Activated CD8-positive, alpha-beta memory T cell treated with anti-CD3 and anti-CD28 coated beads for 48 hours (primary cell): ENCODE results near the gene LFNG.

Source experiments
- DNase-seq, 3 experiments: peaks; one replicate each; pipeline ENCODE4 v3.0.0-alpha.2; 2020; ENCODE audit warnings: low read depth in 2 of 3, low spot score in 2 of 3

Gene LFNG

DNA sequence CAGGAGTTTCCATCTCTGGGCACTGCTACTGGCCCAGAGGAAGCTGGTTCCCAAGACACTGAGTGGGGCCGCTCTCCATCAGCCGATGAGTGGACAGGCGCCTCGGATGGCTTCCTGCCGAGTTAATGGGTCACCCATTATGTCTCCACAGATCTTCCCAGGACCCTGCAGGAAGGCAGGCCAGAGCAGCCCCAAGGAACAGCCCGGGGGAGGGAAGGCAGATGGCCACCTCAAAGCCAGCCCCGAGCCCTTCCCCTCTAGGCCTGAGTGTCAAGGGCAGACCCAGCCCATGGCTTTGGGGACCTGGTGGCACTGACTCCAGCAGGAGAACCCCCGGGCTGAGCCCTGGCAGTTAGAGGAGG is 3.4 kb upstream of the LFNG start:
- no peak for DNase-seq

DNA sequence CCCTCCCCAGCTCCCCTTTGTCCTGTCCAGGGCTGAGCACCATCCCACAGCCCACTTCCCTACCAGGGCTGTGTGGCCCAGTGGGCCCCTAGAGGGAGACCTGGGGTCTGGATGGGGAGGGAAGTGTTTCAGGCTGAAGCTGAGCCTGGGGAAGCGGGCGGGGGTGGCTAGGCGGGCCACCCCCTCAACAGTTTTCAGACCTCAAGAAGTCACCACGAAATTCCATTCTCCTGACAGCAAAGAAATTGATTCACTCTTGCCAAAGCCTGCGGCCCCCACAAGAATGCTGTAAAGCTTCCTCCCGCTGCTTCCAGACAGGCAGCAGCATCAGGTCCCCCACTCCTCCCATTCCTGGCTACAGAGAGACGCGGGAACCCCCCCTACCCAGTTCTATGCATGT is 2.5 kb upstream of the LFNG start:
- no peak for DNase-seq

DNA sequence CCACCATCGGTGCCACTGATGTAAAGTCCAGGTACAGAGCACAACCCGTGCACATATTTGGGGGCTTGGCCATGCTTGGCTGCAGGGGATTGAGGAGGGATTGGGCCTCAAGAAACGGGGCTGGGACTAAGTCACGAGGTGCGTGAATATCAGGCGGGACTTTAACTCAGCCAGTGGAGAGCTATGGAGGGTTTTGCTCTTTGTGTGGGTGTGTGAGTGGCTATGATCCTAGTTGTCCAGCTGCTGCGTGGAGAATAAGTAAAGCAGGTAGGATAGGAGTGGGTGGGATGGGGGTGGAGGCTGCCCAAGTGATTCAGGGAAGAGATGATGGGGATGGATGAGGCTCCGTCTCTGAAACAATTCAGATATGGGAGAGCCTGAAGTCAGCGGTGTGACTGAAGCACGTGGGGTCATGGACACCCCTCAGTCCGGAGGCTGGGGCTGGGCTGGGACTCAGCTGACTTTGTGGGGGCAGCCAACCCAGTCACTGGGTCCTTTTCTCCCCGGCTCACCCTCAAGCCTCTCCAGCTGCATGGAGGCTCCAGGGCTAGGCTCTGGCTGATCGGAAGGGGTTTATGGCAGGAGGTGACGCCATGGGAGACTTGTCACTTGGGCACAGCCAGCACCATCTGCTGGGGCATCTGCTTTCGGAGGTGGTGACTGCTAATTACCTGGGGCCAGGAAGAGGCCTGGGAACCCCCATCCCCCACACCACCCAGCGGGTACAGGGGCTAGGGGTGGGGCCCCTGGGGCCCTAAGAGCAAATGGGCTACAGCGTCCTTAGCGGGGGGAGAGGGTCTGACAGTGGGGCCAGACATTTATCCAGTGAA is 1.7 kb upstream of the LFNG start:
- no peak for DNase-seq

DNA sequence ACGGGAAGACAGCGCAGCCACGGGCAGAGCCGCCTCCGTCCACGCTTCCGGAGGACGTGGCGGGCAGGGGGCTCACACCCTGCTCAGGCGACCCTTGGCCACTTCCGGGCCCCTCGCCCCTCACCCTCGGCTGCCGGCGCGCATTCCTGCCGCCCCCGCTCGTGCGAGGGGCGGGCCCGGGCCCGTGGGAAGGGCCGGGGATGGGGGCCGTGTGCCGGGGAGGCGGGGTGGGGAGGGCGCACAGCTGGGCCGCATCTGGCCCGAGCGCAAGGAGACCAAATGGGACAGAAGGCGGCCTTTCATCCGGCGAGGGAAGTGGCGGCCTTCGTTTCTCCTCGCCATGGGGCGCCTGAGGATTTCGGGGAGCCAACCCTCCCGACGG is 846 bp upstream of the LFNG start:
- no peak for DNase-seq

DNA sequence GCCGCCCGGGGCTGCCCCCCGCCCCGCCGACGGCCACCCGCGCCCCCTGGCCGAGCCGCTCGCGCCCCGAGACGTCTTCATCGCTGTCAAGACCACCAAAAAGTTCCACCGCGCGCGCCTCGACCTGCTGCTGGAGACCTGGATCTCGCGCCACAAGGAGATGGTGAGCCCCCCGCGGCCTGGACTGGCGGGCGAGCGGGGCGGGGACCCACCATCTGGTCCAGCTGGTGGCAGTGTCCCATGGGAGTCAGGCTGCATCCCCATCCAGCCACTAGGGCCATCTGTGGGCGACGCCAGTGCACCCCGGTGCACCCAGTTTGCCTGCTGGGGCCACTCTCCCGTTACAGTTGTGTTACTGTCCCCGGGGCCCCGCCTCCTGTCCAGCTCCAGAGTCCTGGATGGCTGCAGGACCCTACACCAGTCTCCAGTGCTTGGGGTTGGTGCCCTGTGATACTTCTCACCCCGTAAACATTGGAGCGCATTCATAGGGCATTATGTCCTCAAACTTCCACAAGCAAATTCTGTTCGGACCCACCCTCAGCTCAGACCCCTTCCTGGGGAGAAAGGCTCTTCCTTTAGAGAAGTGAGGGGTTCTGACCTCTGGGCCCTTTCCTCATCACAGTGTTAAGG is 672 bp downstream of the LFNG start:
- DNase-seq = no peak

DNA sequence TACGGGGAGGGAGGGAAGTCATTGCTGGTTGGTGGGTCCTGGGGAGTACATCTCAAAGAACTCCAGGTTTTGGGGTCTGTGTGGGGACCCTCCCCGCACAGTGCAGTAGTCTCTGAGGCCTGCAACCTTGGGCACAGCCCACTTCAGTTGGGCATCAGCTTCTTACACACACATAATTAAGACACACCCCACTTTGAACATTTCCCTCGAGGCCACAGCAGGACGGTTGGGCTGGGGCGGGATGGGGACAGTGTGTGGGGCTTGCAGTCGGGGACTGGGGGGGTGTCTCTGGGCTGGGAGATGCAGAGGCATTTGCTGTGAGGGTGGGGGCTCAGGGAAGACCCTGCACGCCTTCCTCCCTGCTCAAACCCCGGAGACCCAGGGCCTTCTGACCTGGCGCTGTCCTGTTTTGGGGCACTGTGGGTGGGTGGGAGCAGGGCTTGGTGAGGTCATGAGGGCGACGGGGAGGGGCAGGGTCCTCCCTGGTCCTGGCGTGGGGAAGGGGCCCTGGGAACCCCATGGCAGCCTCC is 1.3 kb downstream of the LFNG start:
- no peak for DNase-seq

DNA sequence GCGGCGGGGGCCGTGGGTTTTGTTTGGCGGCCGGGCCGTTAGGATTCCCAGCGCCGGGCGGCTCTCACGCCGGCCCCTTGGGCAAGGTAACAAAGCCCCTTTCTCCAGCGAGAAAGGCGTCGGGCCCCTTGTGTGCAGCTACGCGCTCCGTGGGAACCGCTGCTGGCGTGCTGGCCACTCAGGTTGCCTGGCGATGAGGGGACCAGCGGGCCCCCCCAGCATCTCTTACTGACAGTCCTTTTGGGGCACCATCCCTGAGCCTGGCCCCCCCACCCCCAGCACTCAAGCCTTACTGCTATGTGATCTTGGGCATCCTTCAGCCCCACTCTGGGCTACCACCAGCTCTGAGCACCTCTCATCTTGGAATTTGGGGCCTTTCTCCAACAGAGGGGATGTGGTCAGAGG is 1.8 kb downstream of the LFNG start:
- no peak for DNase-seq

DNA sequence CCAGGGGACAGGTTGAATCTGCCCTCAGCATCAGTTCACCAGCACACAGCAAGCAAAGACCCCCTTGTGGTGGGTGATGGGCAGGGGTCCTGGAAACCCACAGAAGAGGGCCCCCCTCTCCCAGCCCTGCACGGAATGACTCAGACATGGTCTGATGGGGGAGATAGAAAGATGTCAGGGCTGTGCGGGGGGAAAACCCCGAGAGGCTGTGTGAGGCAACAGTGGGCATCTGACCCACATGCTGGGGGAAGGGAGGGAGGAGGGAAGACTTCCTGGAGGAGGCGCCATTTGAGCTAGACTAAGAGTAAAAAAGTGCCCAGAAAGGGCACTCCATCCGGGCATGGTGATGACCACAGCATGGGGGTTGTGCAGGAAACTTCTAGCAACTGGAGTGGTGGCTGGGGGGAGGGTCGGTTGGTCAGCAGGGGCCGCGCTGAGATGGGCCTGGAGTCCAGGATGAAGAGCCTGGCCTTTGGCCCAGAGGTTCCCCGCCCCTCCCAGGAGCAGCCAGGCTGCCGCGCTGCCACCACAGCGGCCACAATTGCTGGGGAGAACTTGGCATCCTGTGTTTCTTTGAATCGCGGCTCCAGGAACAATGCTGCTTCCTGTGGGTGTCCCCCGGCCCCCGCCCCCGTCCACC is 2.5 kb downstream of the LFNG start:
- DNase-seq = peak in 1 of 3 experiments; percentile 58

DNA sequence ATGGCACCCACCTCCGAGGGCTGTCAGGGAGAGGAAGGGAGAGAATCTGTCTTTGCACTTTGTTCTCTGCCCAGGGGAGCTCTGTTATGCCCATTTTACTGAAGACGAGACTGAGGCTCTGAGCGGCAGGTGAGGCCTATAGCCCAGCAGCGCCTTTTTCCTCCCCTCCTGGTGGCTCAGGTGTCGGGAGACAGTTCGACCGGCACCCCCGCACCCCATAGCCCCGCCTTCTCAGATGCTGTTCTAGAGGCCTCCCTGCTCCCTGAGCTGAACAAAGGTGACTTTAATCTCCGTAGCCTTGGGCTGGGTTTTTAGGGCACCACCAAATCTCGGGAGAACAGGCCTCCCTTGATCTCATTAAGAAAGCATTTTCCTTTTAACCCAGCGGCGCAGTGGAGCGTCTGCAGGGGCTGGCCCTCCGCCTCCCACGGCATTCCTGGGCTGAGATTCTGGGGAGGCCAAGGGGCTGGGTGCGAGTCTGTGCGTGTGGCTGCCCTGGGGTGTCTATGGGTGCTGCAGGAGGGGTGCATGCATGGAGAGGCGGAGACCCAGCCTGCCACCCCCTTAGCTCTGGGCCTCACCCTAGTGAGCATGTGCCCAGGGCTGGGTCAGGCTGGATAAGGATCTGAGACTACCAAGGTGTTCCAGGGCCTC is 3.3 kb downstream of the LFNG start:
- no peak for DNase-seq

DNA sequence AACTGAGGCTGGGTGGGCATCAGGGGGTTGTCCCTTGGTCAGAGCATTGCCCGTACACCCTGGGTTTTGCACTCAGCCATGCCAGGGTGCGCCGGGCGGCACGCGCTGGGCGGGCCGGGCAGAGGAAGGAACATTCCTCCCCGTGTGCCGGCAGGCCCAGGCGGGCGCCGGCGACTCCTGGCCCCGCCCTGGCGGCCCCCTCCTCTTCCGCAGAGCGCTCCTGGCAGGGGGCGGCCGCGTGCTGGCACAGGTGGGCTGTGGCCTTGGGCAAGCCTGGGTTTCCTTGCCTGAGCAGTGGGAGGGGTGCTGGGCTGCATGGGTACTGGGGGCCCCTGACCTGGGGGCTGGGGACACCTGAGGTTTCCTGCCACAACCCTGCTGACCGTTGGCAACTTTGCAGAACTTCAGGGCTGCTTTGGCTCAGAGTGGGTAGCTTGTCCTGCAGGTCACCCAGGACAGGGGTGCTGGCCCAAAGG is 3.9 kb downstream of the LFNG start:
- no peak for DNase-seq

DNA sequence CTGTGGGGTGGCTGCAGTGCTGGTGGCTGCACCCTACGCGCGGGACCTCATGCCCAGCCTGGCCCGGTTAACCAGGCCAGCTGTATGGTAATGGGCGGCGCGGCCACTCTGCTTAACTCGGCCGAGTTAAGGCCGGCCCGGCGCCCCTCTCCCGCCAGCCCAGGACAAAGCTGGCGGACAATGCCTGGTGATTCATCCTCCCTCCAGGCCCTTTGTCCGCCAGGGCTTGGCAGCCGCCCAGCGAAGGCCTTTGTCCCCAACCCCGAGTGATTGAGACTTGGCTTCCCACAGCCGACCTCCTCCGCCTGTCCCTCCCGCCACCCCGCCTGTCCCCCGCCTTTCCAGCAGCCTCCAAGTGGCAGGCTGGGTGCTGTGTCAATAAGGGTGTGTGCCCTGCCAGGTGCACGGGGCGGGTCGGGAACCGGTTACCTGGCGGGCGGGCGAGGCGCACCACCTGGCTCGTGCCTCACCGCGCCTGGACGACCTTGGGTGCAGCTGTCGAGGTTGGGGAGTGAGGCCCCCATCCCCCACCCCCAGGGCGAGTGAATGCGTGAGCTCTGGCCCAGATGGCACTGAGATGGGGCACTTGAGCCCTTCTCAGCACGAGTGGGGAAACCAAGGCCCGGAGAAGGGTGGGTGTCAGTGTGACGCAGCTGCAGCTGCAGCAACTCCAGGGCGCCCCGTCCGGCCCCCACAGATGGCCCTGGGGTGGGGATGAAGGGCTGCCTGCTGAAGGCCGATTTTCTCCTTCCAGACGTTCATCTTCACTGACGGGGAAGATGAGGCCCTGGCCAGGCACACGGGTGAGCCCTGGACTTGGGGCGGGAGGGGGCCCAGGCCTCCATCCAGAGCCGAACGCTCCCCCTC is 4.6 kb downstream of the LFNG start:
- DNase-seq = no peak

DNA sequence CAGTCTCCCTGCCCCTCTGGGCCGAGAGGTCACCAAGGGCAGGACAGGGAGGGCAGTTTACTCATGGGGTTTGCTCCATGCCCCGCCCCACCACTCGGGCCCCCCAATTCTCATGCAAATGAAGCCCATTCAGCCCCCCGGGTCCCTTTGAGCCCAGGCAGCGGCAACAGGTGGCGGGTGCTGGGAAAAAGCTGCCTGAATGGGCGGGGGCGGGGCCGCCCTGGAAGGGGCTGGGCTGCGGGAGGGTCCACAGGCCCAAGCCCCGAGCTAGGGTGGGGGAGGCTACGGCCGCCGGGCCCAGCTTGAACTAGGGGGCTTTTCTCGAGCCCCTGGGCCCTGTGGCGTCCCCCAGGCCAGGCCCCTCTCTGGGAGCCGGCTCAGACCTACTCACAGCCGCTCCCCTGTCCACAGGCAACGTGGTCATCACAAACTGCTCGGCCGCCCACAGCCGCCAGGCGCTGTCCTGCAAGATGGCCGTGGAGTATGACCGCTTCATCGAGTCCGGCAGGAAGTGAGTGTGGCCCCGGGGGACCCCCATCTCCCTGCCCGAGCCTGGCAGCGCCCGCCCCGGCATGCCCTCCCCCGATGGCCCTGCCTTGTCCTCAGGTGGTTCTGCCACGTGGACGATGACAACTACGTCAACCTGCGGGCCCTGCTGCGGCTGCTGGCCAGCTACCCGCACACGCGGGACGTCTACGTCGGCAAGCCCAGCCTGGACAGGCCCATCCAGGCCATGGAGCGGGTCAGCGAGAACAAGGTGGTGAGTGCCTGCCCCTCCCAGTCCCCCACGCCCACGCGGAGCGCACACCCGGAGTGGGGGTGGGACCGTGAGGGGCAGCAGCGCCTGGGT is 5.5 kb downstream of the LFNG start:
- no peak for DNase-seq

DNA sequence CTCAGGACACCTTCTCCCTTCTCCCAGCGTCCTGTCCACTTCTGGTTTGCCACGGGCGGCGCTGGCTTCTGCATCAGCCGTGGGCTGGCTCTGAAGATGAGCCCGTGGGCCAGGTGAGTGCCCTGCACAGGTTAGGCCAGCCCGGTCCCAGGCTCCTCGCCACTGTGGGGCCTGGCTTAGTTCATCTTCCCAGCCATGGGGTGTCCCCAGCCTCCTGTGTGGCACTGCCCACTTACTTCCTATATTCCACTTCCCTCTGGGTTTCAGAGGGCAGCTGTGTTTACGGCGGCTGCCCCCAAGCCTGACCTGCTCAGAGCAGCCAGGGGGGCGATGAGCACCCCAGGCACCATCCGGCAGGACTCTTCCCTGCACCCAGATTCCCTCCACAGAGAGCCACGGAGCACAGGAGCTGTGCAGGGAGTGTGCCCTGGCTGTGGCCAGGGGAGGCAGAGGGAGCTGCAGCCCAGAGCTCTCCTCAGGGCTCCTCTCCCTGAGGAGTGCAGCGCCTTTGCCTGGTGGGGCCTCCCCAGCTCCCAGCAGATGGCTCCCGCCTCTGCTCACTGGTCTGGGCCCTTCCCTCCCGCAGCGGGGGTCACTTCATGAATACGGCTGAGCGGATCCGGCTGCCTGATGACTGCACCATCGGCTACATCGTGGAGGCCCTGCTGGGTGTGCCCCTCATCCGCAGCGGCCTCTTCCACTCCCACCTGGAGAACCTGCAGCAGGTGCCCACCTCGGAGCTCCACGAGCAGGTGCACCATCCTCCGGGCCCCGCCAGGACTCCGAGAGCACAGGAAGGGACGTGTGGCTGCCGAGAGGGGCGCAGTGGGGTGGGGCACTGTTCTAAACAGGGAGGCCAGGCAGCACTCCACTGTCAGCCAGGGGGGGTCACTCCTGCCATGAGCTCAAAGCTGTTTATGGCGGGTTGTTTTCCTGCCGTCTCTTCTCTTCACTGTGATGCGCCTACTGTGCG is 6.4 kb downstream of the LFNG start:
- DNase-seq = no peak

DNA sequence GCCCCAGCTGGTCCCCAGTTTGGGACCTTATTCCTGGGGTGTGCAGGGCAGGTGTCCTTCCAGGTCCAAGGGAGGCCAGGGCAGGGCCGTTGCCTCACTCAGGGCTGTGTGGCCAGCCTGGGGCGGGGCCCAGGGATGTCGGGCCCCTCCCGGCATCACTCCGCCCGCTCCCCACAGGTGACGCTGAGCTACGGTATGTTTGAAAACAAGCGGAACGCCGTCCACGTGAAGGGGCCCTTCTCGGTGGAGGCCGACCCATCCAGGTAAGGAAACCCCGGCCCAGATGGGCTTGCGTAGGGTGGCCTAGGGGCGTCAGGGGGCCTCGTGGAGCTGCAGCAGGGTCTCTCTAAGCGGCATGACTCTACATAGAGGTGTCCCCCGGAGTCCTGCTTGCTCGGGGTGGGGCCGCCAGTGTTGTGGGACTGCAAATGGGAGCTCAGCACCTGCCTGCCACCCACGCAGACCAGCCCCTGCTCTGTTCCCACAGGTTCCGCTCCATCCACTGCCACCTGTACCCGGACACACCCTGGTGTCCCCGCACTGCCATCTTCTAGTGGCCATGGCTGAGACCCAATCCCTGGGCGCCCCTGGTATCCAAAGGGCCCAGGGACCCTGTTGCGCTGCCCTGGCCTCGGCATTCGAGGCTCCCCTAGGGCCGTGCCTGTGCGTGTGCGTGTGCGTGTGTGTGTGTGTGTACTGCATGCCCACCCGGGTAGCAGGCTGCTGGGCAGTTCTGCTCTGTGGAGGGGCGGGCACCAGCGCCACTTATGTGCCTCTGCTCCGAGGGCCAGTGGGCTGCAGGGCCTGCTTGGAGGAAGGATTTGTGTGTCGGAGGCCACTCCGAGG is 7.3 kb downstream of the LFNG start:
- no peak for DNase-seq

DNA sequence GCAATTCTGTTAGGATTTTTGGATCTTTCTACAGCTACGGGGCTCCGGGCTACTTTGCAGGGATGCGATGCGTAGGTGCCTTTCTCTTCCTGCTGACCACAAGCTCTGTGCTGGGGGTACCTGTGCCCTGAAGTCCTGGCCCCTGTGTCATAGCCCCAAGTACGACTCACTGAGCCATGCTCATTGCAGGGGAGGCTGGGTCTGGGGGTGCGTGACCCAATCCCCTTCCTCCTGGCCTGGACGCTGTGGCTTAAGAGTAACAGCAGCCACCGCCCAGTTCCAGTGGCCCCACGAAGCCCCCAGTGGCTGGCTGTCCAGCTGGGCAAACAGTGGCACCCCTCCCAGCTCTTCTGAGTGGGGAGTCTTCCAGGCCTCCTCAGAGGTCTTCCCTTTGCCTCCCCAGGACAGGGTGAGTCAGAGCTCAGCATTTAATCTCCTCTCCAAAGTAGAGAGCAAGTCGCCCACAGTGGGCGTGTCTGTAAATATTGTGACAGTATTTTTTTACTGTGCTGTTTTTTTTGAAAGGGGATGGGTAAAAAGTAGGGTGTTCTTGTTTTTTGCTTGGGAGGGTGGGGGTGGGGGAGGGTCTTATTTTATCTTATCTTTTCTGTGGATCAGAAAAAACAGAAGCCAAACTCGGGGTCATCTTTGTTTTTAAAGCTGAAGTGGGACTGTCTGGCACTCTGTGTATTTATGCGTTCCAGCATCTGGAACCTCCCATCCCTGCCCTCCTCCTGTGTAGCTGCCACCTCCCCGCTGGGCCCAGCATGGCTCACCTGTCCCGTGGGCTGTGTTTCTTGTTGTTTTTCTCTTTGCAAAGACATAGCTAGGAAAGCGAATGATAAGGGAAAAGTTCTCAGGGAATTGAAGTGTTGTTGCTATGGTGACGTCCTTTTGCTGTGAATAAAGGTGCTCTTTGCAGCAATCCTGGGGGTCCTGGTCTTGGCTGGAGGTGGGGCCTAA is 8.2 kb downstream of the LFNG start:
- DNase-seq = no peak

DNA sequence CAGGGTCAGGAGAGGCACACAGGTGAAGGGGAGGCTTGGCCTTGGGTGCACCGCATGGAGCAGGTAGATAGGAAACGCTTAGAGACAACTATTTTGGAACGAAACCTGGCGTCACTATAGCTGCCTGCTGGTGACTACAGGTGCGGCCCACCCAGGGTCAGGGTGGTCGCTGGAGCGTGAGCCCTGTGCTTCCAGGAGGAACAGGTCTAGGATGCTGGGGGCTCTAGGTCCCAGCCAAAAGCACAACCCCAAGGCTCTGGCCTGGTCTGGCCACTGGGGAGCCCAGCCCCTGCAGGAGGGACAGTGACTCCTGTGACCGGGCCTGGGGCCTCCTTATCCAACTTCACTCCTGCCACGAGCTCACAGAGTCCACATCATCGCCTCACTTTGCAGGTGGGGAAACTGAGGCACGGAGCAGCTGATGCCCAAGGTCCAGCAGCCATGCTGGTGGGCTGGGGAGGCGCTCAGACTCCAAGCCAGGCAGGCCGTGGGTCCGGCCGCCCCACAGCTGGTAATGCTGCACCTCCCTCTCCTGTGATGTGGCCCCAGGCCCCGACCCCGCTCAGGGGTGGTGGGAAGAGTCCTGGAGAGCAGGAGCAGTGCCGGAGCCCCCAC is 9.0 kb downstream of the LFNG start:
- DNase-seq = no peak
